ENCODE data around the gene PTPRC.

The PTPRC gene

DNA sequence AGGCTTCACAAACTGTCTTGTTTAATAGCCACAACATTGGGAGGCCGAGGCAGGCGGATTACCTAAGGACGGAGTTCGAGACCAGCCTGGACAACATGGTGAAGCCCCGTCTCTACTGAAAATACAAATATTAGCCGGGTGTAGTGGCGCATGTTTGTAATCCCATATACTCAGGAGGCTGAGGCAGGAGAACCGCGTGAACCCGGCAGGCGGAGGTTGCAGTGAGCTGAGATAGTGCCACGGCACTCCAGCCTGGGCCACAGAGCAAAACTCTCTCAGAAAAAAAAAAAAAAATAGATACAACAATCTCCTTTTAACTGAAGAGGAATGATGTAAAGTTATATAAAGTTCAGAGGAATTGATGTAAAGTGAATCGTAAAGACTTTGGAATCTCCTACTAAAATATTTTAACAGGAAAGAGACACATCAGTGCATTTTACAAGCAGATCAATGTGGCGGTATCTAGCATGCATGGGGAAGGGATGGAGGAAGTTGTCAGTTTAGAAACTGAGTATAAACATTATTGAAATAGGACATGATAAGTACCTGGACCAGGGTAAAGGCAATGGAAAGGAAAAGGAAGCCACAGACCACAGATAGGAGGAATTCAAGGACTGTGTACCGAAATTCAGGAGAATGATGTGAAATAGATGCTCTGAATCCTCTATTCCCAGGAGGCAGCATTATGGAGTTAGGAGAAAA, 41.5 kb downstream of the PTPRC start:
- Histone ChIP-seq H3K4me3 (ENCODE audit: low read depth, low read length) (no peak overlapping the region), H3K36me3 (no peaks in the 10 kb centered on the region), H3K27me3 (no peaks in the 10 kb centered on the region), H3K9me3 (no peaks in the 10 kb centered on the region), H3K4me1 (peaks cover 49% of the 10 kb centered on the region)
- TF ChIP-seq, protein P1, sequence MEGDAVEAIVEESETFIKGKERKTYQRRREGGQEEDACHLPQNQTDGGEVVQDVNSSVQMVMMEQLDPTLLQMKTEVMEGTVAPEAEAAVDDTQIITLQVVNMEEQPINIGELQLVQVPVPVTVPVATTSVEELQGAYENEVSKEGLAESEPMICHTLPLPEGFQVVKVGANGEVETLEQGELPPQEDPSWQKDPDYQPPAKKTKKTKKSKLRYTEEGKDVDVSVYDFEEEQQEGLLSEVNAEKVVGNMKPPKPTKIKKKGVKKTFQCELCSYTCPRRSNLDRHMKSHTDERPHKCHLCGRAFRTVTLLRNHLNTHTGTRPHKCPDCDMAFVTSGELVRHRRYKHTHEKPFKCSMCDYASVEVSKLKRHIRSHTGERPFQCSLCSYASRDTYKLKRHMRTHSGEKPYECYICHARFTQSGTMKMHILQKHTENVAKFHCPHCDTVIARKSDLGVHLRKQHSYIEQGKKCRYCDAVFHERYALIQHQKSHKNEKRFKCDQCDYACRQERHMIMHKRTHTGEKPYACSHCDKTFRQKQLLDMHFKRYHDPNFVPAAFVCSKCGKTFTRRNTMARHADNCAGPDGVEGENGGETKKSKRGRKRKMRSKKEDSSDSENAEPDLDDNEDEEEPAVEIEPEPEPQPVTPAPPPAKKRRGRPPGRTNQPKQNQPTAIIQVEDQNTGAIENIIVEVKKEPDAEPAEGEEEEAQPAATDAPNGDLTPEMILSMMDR (IDR thresholded peaks at IDR 0.05; ENCODE audit: low read depth, low read length), result no peak
- no peak for DNase-seq

- Histone ChIP-seq H3K4me3 (ENCODE audit: low read depth, low read length) (no peak overlapping the region), H3K4me1 (peaks cover 47% of the 10 kb centered on the region), H3K27me3 (no peaks in the 10 kb centered on the region), H3K9me3 (no peaks in the 10 kb centered on the region), H3K36me3 (no peaks in the 10 kb centered on the region)
- TF ChIP-seq, protein P1 (IDR thresholded peaks at IDR 0.05; ENCODE audit: low read depth, low read length), result no peak
- no peak for DNase-seq
Observed at GRCh38 chr1:198681252-198681651, 42.4 kb downstream of the PTPRC start.

DNA sequence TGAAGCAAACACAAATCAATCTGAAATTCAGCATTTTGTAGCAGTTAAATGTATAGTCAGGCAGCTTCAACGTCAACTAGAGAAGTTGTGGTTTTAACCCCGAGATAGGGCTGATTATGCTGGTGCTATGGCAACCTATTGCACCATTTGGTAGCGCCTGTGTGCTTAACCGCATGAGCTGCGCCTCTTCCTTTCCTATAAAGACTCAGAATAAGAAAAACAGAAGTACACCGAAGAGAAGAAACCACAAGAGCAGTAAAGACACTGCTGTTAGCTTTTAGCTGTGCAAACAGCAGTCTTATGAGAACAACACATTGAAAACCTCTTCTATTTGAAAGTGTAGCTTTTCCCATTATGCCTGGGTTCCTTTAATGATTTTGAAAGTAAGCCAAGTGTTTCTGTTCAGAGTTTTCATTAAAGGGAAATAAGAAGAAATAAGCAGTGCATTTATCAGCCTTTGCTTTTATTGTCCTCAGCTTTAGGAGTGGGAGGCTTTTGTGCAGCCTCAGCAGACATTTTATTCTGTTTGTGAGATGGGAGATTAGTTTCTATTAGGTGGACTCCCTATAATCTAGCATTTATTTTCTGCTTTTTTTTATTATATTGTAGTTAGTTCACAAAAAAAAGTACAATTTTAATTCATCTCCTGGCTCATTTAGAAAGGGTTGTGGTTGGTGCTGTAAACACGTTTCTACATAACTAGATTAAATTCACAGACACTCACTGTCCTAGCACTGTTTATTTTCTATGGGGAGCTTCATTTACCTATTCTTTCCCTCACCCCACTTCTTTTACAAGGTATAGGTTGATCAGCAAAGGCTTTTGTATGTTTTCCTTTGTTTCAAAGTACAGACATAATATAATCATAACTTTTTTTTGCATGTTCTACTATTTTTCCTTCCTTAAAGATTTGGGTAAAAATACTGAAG, 43.3 kb downstream of the PTPRC start:
- Histone ChIP-seq H3K4me1 (peaks cover 40% of the 10 kb centered on the region), H3K27me3 (no peaks in the 10 kb centered on the region), H3K9me3 (no peaks in the 10 kb centered on the region), H3K4me3 (ENCODE audit: low read depth, low read length) (peak overlapping the region; percentile 48), H3K36me3 (no peaks in the 10 kb centered on the region)
- TF ChIP-seq, protein P1 (IDR thresholded peaks at IDR 0.05; ENCODE audit: low read depth, low read length), result no peak
- peak; percentile 41 for DNase-seq

DNA sequence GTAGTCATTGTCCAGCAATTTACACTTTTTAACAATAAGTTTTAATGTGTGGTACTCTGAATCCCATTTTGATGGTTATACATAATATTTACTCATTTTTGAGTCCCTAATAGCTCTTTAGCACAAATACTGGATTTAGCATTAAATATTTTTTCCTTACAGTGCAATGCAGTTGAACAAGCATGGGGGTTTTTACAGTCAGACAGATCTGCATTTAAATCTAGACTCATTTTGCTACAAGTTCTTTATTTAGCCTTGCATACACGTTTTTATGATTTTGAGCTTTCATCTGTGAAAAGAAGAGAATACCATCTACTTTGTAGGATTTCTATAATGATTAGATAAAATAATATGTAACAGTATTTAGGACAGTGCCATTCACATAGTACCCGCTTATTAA, 44.0 kb downstream of the PTPRC start:
- DNase-seq, result no peak
- peaks cover 40% of the 10 kb centered on the region for H3K4me1 ChIP-seq

GRCh38 chr1:198683449-198683848, 44.6 kb downstream of the PTPRC start:
- DNase-seq, result no peak
- no peaks in the 10 kb centered on the region for H3K27me3 ChIP-seq
- no peak overlapping the region for H3K4me3 ChIP-seq (ENCODE audit: low read depth, low read length)
- H3K9me3 ChIP-seq, result no peaks in the 10 kb centered on the region
- no peaks in the 10 kb centered on the region for H3K36me3 ChIP-seq
- H3K4me1 ChIP-seq, result peaks cover 35% of the 10 kb centered on the region
- TF ChIP-seq, protein P1 (IDR thresholded peaks at IDR 0.05; ENCODE audit: low read depth, low read length), result no peak

More for the DNA sequence above, 44.0 kb downstream of the PTPRC start:
- H3K27me3 ChIP-seq, result no peaks in the 10 kb centered on the region
- H3K9me3 ChIP-seq, result no peaks in the 10 kb centered on the region
- TF ChIP-seq, protein P1 (IDR thresholded peaks at IDR 0.05; ENCODE audit: low read depth, low read length), result no peak
- H3K36me3 ChIP-seq, result no peaks in the 10 kb centered on the region
- H3K4me3 ChIP-seq (ENCODE audit: low read depth, low read length), result no peak overlapping the region
